HG03103 (cell line): ENCODE measurements around the gene CNTN1.

Experiments
- ATAC-seq: cut with Tn5 transposase; IDR thresholded peaks from one replicate; pipeline ENCODE4 v1.9.1; 2021; ENCODE audit warnings: low read depth; ENCODE audit not compliant: unreplicated experiment

CNTN1 gene

GRCh38 chr12:40833818-40834217, 141.6 kb downstream of the CNTN1 start:
- no peak for ATAC-seq

GRCh38 chr12:40834321-40834720, 142.1 kb downstream of the CNTN1 start:
- ATAC-seq = no peak

GRCh38 chr12:40837891-40838429, 145.7 kb downstream of the CNTN1 start:
- ATAC-seq = no peak

- no peak for ATAC-seq
Measured at GRCh38 chr12:40843495-40843894, 151.3 kb downstream of the CNTN1 start.

GRCh38 chr12:40853221-40853620, 161.0 kb downstream of the CNTN1 start:
- no peak for ATAC-seq

GRCh38 chr12:40854604-40855003, 162.4 kb downstream of the CNTN1 start:
- ATAC-seq = no peak

- ATAC-seq = no peak
Measured at GRCh38 chr12:40864891-40865290, 172.7 kb downstream of the CNTN1 start.

GRCh38 chr12:40870981-40871380, 178.7 kb downstream of the CNTN1 start:
- no peak for ATAC-seq

GRCh38 chr12:40874868-40875267, 182.6 kb downstream of the CNTN1 start:
- ATAC-seq = no peak

GRCh38 chr12:40889329-40889728, 197.1 kb downstream of the CNTN1 start:
- ATAC-seq = no peak

- no peak for ATAC-seq
Measured at GRCh38 chr12:40892528-40892927, 200.3 kb downstream of the CNTN1 start.

- ATAC-seq = no peak
Measured at GRCh38 chr12:40898505-40898904, 206.3 kb downstream of the CNTN1 start.

- ATAC-seq = no peak
Measured at GRCh38 chr12:40903040-40903439, 210.8 kb downstream of the CNTN1 start.

- peak; percentile 95 for ATAC-seq
Measured at GRCh38 chr12:40907115-40907527, 214.9 kb downstream of the CNTN1 start.

- no peak for ATAC-seq
Measured at GRCh38 chr12:40911676-40912075, 219.4 kb downstream of the CNTN1 start.

- no peak for ATAC-seq
Measured at GRCh38 chr12:40915172-40915571, 222.9 kb downstream of the CNTN1 start.

GRCh38 chr12:40917561-40917960, 225.3 kb downstream of the CNTN1 start:
- ATAC-seq = no peak

GRCh38 chr12:40921563-40922163, 229.4 kb downstream of the CNTN1 start:
- ATAC-seq = no peak

GRCh38 chr12:40937891-40938290, 245.7 kb downstream of the CNTN1 start:
- ATAC-seq = no peak

GRCh38 chr12:40942326-40942725, 250.1 kb downstream of the CNTN1 start:
- no peak for ATAC-seq

- no peak for ATAC-seq
Measured at GRCh38 chr12:40945772-40946171, 253.5 kb downstream of the CNTN1 start.

- ATAC-seq = no peak
Measured at GRCh38 chr12:40946612-40947194, 254.5 kb downstream of the CNTN1 start.
